Mucosa of gallbladder (tissue), 1 donor: ENCODE measurements around the gene GALK1. TPM values are rescaled to one million over a fixed set of nuclear protein-coding genes. Genes with fewer than 3 reads are reported as not detected.
"Not testable (repeated sequence)": the region's sequence is repeated elsewhere in the genome, so short reads cannot be mapped to it uniquely, and the experiment has no call there.

Source experiments
- DNase-seq: peaks from one replicate; pipeline ENCODE4 v3.0.0-alpha.2; 2020; ENCODE audit warnings: low spot score
- total RNA-seq: library from RNA; stranded (reverse); gene quantifications from one replicate; pipeline ENCODE4 v1.2.1, GENCODE V29; 2021
- donor health status: DM: no; HTN: no; CAD: no.

GALK1 gene
- total RNA-seq, 1 donor from 2014 or later, result 35.9 TPM

- DNase-seq, result no peak
Observed at GRCh38 chr17:75764417-75764710, 628 bp downstream of the GALK1 start.

GRCh38 chr17:75763613-75764416 is 1.2 kb downstream of the GALK1 start:
- no peak for DNase-seq

- DNase-seq, result no peak
Observed at GRCh38 chr17:75763269-75763607, 1.8 kb downstream of the GALK1 start.

DNA sequence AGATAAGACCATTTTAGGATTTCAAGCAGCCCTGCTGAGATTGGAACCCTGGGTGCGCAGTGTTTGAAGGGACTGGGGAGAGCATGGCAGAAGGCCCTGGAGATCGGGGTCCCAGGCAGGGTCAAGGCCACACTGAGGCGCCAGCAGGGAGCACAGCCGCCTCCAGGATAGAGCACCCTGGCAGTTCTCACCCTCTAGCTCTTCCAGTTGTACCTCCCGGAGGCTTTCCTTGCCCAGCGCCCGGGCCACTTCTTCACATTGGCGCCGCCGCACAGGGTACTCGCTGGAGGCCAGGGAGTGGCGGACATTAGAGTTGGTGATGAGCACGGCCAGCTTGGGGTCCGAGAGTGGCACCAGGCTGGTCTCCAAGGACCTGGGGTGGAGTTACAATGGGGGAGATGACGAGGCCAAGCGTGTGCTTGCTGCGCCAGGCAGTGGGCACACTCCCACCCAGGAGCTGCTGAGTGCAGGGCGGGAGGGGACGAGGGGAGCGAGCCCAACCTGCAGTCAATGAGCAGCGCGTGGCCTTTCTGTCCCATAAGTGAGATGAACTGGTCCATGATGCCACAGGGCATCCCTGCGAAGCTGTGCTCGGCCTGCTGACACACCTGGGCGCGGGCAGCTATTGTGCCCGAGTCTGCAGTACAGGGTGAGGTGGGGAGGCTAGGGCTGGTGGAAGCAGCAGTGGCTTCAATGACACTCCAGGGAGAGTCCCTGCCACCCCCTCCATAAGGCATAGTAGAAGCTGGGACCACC is 2.3 kb downstream of the GALK1 start:
- no peak for DNase-seq

DNA sequence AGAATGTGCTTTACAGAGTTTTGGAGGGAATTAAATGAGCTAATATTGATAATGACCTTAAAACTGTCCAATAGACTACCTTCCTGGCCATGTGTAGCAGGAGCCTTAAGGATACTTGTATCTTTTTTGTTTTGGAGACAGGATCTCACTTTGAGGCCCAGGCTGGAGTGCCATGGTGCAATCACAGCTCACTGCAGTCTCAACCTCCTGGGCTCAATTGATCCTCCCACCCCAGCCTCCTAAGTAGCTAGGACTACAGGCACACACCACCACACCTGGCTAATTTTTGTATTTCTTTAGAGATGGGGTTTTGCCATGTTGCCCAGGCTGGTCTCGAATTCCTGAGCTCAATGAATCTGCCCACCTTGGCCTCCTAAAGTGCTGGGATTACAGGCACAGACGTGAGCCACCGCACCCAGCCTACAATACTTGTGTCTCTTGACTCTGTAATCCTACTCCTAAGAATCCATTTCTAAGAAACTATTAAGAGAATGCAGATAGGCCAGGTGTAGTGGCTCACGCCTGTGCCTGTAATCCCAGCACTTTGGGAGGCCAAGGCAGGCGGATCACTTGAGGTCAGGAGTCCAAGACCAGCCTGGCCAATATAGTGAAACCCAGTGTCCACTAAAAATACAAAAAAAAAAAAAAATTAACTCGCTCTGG is 4.9 kb downstream of the GALK1 start:
- not testable (repeated sequence) for DNase-seq

GRCh38 chr17:75759457-75759856 is 5.5 kb downstream of the GALK1 start:
- no peak for DNase-seq

DNA sequence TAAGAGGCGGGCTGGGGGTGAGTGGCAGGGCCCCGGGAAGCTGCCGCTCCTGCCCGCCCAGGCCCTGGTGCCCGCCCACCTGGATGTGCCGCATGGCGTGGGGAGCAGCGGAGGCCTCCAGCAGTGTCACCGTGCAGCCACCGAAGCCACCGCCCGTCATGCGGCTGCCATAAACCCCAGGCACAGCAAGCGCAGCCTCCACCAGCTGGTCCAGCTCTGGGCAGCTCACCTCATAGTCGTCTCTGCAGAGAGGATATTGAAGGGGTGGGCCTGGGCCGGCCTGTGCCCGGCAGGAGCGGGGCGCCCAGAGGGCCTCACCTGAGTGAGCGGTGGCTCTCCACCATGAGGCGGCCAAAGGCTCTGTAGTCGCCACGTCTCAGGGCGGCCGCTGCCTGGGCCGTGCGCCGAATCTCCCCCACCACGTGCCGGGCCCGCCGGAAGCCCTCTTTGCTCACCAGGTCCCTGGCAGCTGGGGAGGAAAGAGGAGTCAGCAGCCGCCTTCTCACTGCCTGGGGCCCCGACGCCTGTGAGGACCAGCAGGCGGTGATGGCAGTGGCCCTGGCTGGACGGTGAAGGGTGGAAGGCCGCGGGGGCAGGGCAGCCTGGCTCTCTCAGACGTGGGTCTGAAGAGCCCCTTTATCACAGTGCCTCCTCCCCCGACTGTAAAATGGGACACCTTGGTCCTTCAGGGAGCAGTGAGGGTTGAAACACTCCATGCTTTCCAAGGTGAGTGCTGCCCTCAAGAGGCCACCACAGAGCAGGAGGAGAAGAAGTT is 6.7 kb downstream of the GALK1 start:
- DNase-seq, result no peak

GRCh38 chr17:75757086-75757681 is 7.8 kb downstream of the GALK1 start:
- no peak for DNase-seq

DNA sequence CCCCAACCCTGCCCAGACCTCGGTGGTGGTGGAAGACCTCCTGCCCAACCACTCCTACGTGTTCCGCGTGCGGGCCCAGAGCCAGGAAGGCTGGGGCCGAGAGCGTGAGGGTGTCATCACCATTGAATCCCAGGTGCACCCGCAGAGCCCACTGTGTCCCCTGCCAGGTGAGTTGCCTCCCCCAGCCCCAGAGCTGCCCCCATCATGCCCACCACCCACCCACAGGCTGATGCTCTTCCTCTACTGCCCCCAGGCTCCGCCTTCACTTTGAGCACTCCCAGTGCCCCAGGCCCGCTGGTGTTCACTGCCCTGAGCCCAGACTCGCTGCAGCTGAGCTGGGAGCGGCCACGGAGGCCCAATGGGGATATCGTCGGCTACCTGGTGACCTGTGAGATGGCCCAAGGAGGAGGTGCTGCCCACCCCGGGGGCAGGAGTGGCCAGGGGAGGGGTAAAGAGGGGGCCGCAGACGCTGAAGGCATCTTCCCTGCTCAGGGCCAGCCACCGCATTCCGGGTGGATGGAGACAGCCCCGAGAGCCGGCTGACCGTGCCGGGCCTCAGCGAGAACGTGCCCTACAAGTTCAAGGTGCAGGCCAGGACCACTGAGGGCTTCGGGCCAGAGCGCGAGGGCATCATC is 8.4 kb downstream of the GALK1 start:
- no peak for DNase-seq

DNA sequence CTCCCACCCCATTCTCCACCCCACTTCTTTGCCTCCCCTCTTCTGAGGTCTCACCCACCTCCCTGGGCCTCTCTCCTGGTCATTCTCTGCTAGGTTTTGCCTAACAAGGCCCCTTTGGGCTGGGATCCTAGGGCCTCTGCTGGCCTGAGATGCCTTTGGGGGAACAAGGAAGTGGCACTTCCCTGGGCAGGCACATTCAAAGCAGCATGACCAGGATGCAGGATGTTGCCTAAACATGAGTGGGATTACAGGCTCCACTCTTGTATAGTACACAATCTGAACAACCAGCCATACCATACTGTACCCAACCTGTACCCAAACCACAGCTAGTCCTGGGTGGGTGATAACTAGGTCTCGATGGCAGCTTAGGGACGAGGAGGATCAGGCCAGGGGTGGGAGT is 9.0 kb downstream of the GALK1 start:
- no peak for DNase-seq

GRCh38 chr17:75755205-75755901 is 9.6 kb downstream of the GALK1 start:
- DNase-seq, result no peak

DNA sequence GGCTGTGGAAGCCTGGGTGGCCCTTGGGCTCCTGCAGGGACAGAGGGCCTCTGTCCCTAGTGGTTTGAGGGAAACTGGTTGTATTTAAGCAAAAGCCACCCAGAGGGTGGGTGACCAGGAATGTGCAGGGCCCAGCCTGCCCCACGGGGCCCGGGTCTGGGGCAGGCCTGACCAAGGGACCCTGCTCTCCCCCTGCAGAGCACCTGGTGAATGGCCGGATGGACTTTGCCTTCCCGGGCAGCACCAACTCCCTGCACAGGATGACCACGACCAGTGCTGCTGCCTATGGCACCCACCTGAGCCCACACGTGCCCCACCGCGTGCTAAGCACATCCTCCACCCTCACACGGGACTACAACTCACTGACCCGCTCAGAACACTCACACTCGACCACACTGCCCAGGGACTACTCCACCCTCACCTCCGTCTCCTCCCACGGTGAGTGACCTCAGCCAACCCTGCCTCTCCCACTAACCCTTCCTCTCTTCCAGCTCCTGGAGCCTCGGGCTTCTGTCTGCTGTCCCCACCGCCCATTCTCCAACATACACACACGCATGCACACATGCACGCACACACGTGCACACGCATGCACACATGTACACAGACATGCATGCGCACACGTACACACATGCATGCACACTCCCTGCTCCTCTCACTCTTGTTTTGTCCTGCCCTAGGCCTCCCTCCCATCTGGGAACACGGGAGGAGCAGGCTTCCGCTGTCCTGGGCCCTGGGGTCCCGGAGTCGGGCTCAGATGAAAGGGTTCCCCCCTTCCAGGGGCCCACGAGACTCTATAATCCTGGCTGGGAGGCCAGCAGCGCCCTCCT is 10.4 kb downstream of the GALK1 start:
- no peak for DNase-seq

GRCh38 chr17:75753514-75754377 is 11.2 kb downstream of the GALK1 start:
- peak; percentile 54 for DNase-seq

- DNase-seq, result no peak
Observed at GRCh38 chr17:75752802-75753513, 12.0 kb downstream of the GALK1 start.

DNA sequence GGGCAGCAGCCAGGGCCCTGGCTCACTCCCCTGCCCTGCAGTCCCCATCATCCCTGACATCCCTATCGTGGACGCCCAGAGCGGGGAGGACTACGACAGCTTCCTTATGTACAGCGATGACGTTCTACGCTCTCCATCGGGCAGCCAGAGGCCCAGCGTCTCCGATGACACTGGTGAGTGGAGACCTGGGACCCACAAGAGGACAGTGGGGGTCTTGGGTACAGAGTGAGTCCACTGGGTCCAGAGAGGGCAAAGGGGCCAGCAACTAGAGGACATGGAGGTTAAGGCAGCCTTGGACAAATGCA is 12.6 kb downstream of the GALK1 start:
- no peak for DNase-seq

DNA sequence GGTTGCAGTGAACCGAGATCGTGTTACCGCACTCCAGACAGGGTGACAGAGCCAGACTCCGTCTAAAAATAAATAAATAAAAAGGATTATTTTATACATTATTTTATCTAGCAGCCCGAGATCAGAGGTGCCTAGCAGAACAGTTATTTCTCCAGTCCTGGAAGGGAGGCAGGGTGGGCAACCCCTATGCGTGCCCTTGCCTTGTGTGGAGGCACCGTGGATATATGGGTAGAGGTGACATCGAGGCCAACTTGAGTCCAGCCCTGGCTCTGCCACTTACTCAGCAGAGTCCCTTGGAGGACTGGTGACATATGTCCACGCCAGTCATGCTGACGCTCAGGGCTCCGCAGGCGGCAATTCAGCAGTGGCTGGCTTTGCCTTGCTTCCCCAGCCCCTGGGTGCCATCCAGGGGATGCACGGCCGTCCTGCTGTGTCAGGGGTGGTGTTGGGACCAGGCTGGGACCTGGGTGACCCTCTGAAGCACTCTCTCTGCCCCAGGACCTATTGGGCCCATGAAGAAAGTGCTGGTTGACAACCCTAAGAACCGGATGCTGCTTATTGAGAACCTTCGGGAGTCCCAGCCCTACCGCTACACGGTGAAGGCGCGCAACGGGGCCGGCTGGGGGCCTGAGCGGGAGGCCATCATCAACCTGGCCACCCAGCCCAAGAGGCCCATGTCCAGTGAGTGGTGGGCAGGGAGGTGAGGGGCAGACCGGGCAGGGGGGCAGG is 13.2 kb downstream of the GALK1 start:
- no peak for DNase-seq

DNA sequence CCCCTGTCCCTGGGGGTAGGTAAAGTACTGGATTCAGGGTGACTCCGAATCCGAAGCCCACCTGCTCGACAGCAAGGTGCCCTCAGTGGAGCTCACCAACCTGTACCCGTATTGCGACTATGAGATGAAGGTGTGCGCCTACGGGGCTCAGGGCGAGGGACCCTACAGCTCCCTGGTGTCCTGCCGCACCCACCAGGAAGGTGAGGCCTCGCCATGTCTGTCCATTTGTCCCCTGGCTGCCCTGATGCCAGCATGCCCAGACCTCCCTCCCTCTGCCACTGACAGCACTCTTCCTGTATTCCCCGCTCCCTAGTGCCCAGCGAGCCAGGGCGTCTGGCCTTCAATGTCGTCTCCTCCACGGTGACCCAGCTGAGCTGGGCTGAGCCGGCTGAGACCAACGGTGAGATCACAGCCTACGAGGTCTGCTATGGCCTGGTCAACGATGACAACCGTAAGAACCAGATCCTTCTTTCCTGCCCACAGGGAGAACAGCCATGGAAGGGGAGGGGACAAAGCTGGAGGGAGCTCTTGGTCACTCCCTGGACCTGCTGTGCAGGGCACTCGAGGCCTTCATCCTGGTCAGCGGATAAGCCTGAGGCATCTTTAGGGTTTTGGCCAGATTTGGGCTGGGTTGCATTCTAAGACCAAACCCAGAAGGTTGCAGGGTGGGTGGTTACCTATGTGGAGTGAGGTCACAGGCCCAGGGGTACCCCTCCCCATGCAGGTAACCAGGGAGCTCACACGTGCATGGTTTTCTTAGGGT is 14.2 kb downstream of the GALK1 start:
- DNase-seq, result no peak
